Body of pancreas (tissue), 4 donors: ENCODE measurements around the gene TGFBI. TPM values are rescaled to one million over a fixed set of nuclear protein-coding genes. Genes with fewer than 3 reads are reported as not detected.

Experiments
- ATAC-seq: fragments of 150-250 bp; one replicate; pipeline ENCODE4 v1.9.1; 2016
- DNase-seq, 4 donors: peaks; one replicate each; pipeline ENCODE4 v3.0.0-alpha.2; 2019
- H3K27ac ChIP-seq, 4 donors: fragments of 200-600 bp; sonication (generic); 1 replicate in 3 of 4; 2 replicates in 1 of 4; pipeline versions ENCODE4 v1.5.1 to v1.6.1; 2016 to 2019; ENCODE audit warnings: mild to moderate bottlenecking in 1 of 4, mixed read lengths in 1 of 4, moderate library complexity in 1 of 4
- H3K27me3 ChIP-seq, 2 donors: fragments of 200-600 bp; sonication (generic); one replicate each; pipeline ENCODE4 v1.6.0; 2016; ENCODE audit warnings: mild to moderate bottlenecking in 1 of 2
- H3K36me3 ChIP-seq, 2 donors: fragments of 200-600 bp; sonication (generic); replicated peaks in 1 of 2; 2 replicates each; pipeline ENCODE4 v1.5.1; 2016; ENCODE audit warnings: low read depth in 2 of 2; ENCODE audit not compliant: insufficient read depth in 1 of 2
- H3K4me1 ChIP-seq: fragments of 200-600 bp; sonication (generic); one replicate; pipeline ENCODE4 v1.6.0; 2016
- H3K4me3 ChIP-seq, 2 donors: fragments of 200-600 bp; sonication (generic); 1 replicate in 1 of 2; 2 replicates in 1 of 2; pipeline ENCODE4 v1.5.1; 2016 to 2019
- H3K9me3 ChIP-seq, 3 donors: fragments of 200-600 bp; sonication (generic); 1 replicate in 2 of 3; 2 replicates in 1 of 3; pipeline ENCODE4 v1.5.1; 2016
- CTCF ChIP-seq, 7 experiments: fragments of 450-650 bp in 4 of 7; fragments of 200-600 bp in 3 of 7; sonication (generic) in 3 of 7; IDR thresholded peaks; one replicate each; pipeline ENCODE4 v1.5.1; 2016 to 2019; ENCODE audit warnings: antibody characterized with exemption in 7 of 7
- POLR2A ChIP-seq, 3 donors: fragments of 450-650 bp; IDR thresholded peaks; one replicate each; pipeline ENCODE4 v1.6.1; 2016; ENCODE audit warnings: antibody characterized with exemption in 3 of 3, mild to moderate bottlenecking in 2 of 3
- WGBS, 2 donors: methylation state at CpG; one replicate each; pipeline ENCODE4 v1.1.5; 2017; 5-methylcytosine and 5-hydroxymethylcytosine counted together
- intact Hi-C: fragments of 100-400 bp; cut with DNase I; formaldehyde crosslinking; loops from one replicate; pipeline ENCODE4 v1.15.1; 2023
- total RNA-seq, 2 donors: library from RNA; depleted of rRNA; stranded (reverse); fragments of >200 nt; gene quantifications; one replicate each; pipeline ENCODE4 v1.1.0, GENCODE V29; 2016

The TGFBI gene
- total RNA-seq, 2 donors from 2014 or later: 7.6 to 23.9 TPM

- TF ChIP-seq CTCF (IDR thresholded peaks at IDR 0.05): no peak
- TF ChIP-seq POLR2A (IDR thresholded peaks at IDR 0.05): no peak
Measured at GRCh38 chr5:135993880-135994636, 34.7 kb upstream of the TGFBI start.

GRCh38 chr5:135995976-135996375 is 32.8 kb upstream of the TGFBI start:
- no peaks in the 10 kb centered on the region for H3K36me3 ChIP-seq
- TF ChIP-seq CTCF (IDR thresholded peaks at IDR 0.05): no peak
- no peak for TF ChIP-seq POLR2A (IDR thresholded peaks at IDR 0.05)
- 82 to 84% methylated on average over 3 of the region's 3 CpGs for WGBS, 2 donors
- no peaks in the 10 kb centered on the region for H3K4me1 ChIP-seq
- no peak overlapping the region for H3K27ac ChIP-seq
- DNase-seq: no peak
- H3K4me3 ChIP-seq: no peak overlapping the region
- H3K27me3 ChIP-seq: no peaks in the 10 kb centered on the region
- no peaks in the 10 kb centered on the region for H3K9me3 ChIP-seq
- intact Hi-C loops: no loop called here
- ATAC-seq: no peak

More at GRCh38 chr5:135993880-135994636, 34.7 kb upstream of the TGFBI start:
- DNase-seq (no peak), ATAC-seq (peak; percentile 33)
- no peaks in the 10 kb centered on the region for H3K36me3 ChIP-seq
- WGBS, 2 donors: 60% methylated on average over 6 of the region's 6 CpGs
- intact Hi-C loops: no loop called here
- H3K9me3 ChIP-seq: no peaks in the 10 kb centered on the region
- no peaks in the 10 kb centered on the region for H3K4me1 ChIP-seq
- H3K4me3 ChIP-seq: no peak overlapping the region
- H3K27ac ChIP-seq: no peak overlapping the region
- H3K27me3 ChIP-seq: no peaks in the 10 kb centered on the region

- ATAC-seq (no peak), DNase-seq (no peak)
- Histone ChIP-seq H3K4me3 (no peak overlapping the region), H3K27ac (no peak overlapping the region), H3K36me3 (no peaks in the 10 kb centered on the region), H3K9me3 (no peaks in the 10 kb centered on the region), H3K4me1 (no peaks in the 10 kb centered on the region), H3K27me3 (no peaks in the 10 kb centered on the region)
- intact Hi-C loops: no loop called here
- WGBS, 2 donors: 83 to 85% methylated on average over 2 of the region's 2 CpGs
- TF ChIP-seq CTCF (IDR thresholded peaks at IDR 0.05) (no peak), POLR2A (IDR thresholded peaks at IDR 0.05) (no peak)
Measured at GRCh38 chr5:135996611-135997010, 32.2 kb upstream of the TGFBI start.

GRCh38 chr5:135997673-135998335 is 31.0 kb upstream of the TGFBI start:
- Histone ChIP-seq H3K27ac (no peak overlapping the region), H3K27me3 (no peaks in the 10 kb centered on the region), H3K4me3 (no peak overlapping the region), H3K36me3 (no peaks in the 10 kb centered on the region), H3K9me3 (no peaks in the 10 kb centered on the region), H3K4me1 (no peaks in the 10 kb centered on the region)
- TF ChIP-seq POLR2A (IDR thresholded peaks at IDR 0.05): no peak
- no peak for TF ChIP-seq CTCF (IDR thresholded peaks at IDR 0.05)
- DNase-seq (no peak), ATAC-seq (no peak)
- intact Hi-C loops: no loop called here
- 45 to 54% methylated on average over 8 of the region's 8 CpGs for WGBS, 2 donors
